Left lung (tissue), 10 donors: ENCODE data around the gene CCDC154. TPM values are rescaled to one million over a fixed set of nuclear protein-coding genes. Genes with fewer than 3 reads are reported as not detected.

Source experiments
- ATAC-seq: fragments of 200-7000 bp; cut with Tn5 transposase; one replicate; pipeline ENCODE4 v1.9.1; 2020; ENCODE audit warnings: moderate library complexity
- DNase-seq, 4 donors: peaks; one replicate each; pipeline ENCODE4 v3.0.0-alpha.2; 2013 to 2020
- H3K27ac ChIP-seq, 2 donors: fragments of 200-600 bp; sonication (generic) in 1 of 2; one replicate each; pipeline versions ENCODE4 v1.5.0 to v1.8.0; 2020 to 2021
- H3K27me3 ChIP-seq, 2 donors: fragments of 200-600 bp; sonication (generic) in 1 of 2; one replicate each; pipeline versions ENCODE4 v1.5.0 to v1.8.0; 2020 to 2021
- H3K36me3 ChIP-seq, 2 donors: fragments of 200-600 bp; sonication (generic) in 1 of 2; one replicate each; pipeline versions ENCODE4 v1.5.0 to v1.8.0; 2020 to 2021
- H3K4me1 ChIP-seq, 2 donors: fragments of 200-600 bp; one replicate each; pipeline ENCODE4 v1.8.0; 2021
- H3K4me3 ChIP-seq, 2 donors: fragments of 200-600 bp; sonication (generic) in 1 of 2; one replicate each; pipeline versions ENCODE4 v1.5.0 to v1.8.0; 2020 to 2021; ENCODE audit warnings: mild to moderate bottlenecking in 1 of 2
- H3K9me3 ChIP-seq, 2 donors: fragments of 200-600 bp; sonication (generic) in 1 of 2; one replicate each; pipeline versions ENCODE4 v1.5.0 to v1.8.0; 2020 to 2021
- intact Hi-C, 2 donors: fragments of 100-400 bp; cut with DNase I; formaldehyde crosslinking; loops; one replicate each; pipeline versions ENCODE4 v1.11.2 to v1.14.2; 2022
- polyA plus RNA-seq, 6 donors: library from polyadenylated mRNA; unstranded; fragments of 120-200 nt; gene quantifications; one replicate each; pipeline ENCODE4 v1.2.1, GENCODE V29; 2013; ENCODE audit not compliant: insufficient read length in 6 of 6
- total RNA-seq, 2 donors: library from RNA; stranded (reverse); fragmentation: NEBNext Ultra II Directional; extraction: Animal tissue kit (Norgen Biotek cat#: 25700); gene quantifications; one replicate each; pipeline ENCODE4 v1.2.1, GENCODE V29; 2021
- TF ChIP-seq, protein P1 (sequence below), 2 donors: fragments of 200-600 bp; sonication (generic) in 1 of 2; IDR thresholded peaks; one replicate each; pipeline versions ENCODE4 v1.5.0 to v1.8.0; 2021; ENCODE audit warnings: antibody characterized with exemption in 2 of 2
- donor health status: DM: no; HTN: yes; CAD: no.
- donor health status: DM: no; HTN: no; CAD: no.

Gene CCDC154
- total and polyA plus RNA-seq, 8 donors = 1.5 to 11.8 (median 7.1) TPM

DNA sequence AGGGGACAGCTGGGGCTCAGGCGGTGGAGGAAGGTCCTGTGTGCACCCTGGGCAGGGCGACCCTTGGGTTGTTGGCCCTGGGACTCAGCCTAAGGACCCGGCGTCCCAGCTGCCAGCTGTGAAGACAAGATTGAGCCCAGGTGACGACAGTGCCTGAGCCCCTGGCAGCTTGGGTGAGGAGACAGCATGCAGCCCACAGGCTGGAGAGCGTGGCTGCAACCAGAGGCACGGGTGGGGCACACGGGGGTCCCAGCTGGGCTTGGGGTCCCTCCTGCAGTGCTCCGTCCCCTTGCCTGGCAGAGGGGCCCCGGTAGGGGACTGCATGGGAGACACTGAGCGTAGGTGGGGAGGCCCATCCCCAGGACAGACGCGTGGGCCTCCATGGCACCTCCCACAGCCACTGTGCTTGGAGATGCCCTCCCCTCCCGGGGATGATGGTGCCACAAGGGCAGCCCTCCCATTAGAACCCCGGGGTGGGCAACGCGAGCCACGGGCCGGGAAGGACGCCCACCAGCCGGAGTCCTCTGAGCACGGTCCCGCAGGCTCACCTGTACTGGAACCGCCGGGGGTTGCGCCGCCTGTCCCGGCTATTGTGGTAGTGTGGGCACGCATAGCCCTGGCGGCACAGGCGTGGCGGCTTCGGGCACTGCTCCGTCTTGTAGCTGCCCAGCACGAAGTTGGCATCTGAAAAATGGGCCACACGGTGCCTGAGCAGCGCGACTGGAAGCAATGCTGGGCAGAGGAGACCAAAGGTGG is 45.4 kb downstream of the CCDC154 start:
- H3K27ac ChIP-seq = no peak overlapping the region
- no peak overlapping the region for H3K4me3 ChIP-seq
- TF ChIP-seq, protein P1, sequence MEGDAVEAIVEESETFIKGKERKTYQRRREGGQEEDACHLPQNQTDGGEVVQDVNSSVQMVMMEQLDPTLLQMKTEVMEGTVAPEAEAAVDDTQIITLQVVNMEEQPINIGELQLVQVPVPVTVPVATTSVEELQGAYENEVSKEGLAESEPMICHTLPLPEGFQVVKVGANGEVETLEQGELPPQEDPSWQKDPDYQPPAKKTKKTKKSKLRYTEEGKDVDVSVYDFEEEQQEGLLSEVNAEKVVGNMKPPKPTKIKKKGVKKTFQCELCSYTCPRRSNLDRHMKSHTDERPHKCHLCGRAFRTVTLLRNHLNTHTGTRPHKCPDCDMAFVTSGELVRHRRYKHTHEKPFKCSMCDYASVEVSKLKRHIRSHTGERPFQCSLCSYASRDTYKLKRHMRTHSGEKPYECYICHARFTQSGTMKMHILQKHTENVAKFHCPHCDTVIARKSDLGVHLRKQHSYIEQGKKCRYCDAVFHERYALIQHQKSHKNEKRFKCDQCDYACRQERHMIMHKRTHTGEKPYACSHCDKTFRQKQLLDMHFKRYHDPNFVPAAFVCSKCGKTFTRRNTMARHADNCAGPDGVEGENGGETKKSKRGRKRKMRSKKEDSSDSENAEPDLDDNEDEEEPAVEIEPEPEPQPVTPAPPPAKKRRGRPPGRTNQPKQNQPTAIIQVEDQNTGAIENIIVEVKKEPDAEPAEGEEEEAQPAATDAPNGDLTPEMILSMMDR (IDR thresholded peaks at IDR 0.05) = no peak
- DNase-seq (no peak), ATAC-seq (no peak)
- H3K4me1 ChIP-seq = no peaks in the 10 kb centered on the region
- peaks cover 0 to 73% of the 10 kb centered on the region in 2 donors for H3K36me3 ChIP-seq
- H3K9me3 ChIP-seq = no peaks in the 10 kb centered on the region
- intact Hi-C loops = no loop called here
- no peaks in the 10 kb centered on the region for H3K27me3 ChIP-seq

DNA sequence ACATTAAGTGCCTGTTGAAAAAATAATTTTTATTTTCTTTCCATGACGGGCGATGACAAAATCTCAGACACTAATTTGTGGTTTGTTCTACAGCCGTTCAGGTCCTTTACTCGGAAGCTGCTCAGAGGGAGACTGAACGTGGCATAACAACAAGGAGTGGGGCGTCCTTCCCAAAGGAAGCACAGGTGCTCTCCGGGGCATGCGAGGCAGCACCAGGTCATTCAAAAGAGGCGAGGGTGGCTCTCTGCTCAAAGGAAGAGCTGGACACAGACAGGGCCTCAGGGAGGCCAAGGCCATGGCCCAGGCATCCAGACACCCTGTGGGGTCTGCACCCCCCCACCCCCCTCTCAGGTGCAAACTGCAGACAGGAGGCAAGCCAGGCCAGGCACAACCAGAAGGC is 46.0 kb downstream of the CCDC154 start:
- intact Hi-C loops = no loop called here
- H3K36me3 ChIP-seq = peaks cover 0 to 73% of the 10 kb centered on the region in 2 donors

DNA sequence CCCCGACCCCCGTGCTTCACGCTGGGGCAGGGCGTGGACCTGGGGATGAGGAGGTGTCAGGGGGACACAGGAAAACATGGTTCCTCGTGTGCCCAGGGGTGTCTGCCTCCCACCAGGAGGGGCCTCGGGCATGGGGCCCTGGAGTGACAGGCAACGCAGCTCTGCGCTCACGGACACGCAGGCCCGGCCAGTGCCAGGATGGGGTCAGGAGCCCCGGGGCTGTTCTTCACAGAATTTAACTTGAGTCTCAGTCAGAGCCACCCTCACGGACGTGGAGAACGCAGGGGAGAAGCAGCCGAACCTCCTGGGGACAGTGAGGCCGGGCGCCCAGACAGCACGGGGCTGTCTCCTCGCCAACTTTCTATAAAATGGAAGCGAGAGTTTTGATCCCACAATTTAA is 46.6 kb downstream of the CCDC154 start:
- ATAC-seq = no peak
- TF ChIP-seq, protein P1 (IDR thresholded peaks at IDR 0.05) = no peak
- H3K27ac ChIP-seq = no peak overlapping the region
- no peak overlapping the region for H3K4me3 ChIP-seq
- no peak for DNase-seq
- H3K4me1 ChIP-seq = no peaks in the 10 kb centered on the region
- intact Hi-C loops = no loop called here
- H3K27me3 ChIP-seq = no peaks in the 10 kb centered on the region
- H3K36me3 ChIP-seq = peaks cover 0 to 73% of the 10 kb centered on the region in 2 donors
- H3K9me3 ChIP-seq = no peaks in the 10 kb centered on the region

More for the DNA sequence above, 46.0 kb downstream of the CCDC154 start:
- TF ChIP-seq, protein P1 (IDR thresholded peaks at IDR 0.05) = no peak
- no peaks in the 10 kb centered on the region for H3K4me1 ChIP-seq
- no peak overlapping the region for H3K27ac ChIP-seq
- no peaks in the 10 kb centered on the region for H3K27me3 ChIP-seq
- no peaks in the 10 kb centered on the region for H3K9me3 ChIP-seq
- ATAC-seq (no peak), DNase-seq (no peak)
- H3K4me3 ChIP-seq = no peak overlapping the region

DNA sequence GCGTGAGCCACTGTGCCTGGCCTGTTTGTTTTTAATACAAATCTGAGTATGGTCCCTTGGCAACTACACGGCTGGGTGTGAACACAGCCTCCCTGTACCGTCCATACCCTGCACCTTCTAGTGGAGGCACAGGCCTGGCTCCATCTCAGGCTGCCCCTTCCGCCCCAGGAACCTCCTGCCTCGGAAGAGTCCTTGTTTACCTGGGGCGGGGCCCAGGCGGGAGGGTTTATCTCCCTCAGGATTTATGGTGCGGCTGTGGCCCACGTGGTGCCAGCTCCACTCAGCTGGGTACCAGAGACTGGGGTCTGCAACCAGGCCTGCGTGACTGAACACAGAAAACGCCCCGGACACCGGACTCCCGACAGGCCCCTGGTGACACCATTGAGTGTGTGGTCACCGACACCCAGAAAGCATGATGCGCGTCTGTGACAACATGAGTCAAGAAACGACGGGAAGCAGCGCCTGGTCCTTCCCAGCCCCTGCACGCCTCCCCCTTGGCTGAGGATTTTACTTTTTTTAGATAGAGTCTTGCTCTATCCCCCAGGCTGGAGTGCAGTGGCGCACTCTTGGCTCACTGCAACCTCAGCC is 48.8 kb downstream of the CCDC154 start:
- ATAC-seq = no peak
- Histone ChIP-seq H3K4me1 (no peaks in the 10 kb centered on the region), H3K9me3 (no peaks in the 10 kb centered on the region), H3K27me3 (no peaks in the 10 kb centered on the region), H3K36me3 (peaks cover 0 to 71% of the 10 kb centered on the region in 2 donors), H3K4me3 (no peak overlapping the region), H3K27ac (no peak overlapping the region)
- TF ChIP-seq, protein P1 (IDR thresholded peaks at IDR 0.05) = no peak
- DNase-seq = no peak
- intact Hi-C loops = no loop called here

DNA sequence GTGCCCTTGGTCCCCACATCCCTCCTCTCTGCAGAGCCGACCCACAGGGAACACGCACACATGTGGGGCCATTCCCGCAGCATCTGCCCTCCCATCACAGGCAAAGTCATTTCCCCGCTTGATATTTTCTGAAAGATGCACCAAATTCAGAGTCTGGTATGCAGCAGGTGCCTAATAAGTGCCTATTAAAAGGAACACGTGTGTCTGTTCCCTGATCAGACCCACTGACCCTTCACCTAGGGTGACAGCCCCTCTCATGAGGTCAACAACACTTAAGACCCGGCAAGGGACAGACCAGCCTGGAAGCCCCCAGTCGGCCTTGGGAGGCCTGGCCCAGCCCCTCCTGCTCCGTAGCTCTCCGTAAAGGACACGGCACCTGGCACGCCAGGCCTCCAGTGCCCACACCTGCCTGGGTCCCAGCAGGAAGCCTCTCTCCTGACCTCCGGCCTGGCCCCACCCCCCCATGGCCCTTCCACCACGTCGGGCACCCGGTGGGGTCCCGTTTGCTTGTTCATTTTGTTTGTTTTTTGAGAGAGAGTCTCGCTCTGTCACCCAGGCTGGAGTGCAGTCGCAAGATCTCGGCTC is 49.9 kb downstream of the CCDC154 start:
- TF ChIP-seq, protein P1 (IDR thresholded peaks at IDR 0.05) = no peak
- intact Hi-C loops = no loop called here
- Histone ChIP-seq H3K4me1 (no peaks in the 10 kb centered on the region), H3K4me3 (no peak overlapping the region), H3K27me3 (no peaks in the 10 kb centered on the region), H3K27ac (no peak overlapping the region), H3K9me3 (no peaks in the 10 kb centered on the region), H3K36me3 (peaks cover 0 to 74% of the 10 kb centered on the region in 2 donors)
- ATAC-seq = no peak
- no peak for DNase-seq
